Left kidney (tissue), 8 donors: ENCODE measurements around the gene EPHB6. TPM values are rescaled to one million over a fixed set of nuclear protein-coding genes. Genes with fewer than 3 reads are reported as not detected.

Experiments
- DNase-seq: peaks from one replicate; pipeline ENCODE4 v3.0.0-alpha.2; 2013
- long read RNA-seq, 8 donors: transcript quantifications; one replicate each; lab custom pipeline, GENCODE V29; 2026
- polyA plus RNA-seq: library from polyadenylated mRNA; unstranded; fragments of 120-200 nt; gene quantifications from one replicate; pipeline ENCODE4 v1.2.1, GENCODE V29; 2013; ENCODE audit not compliant: insufficient read length

Gene EPHB6, protein sequence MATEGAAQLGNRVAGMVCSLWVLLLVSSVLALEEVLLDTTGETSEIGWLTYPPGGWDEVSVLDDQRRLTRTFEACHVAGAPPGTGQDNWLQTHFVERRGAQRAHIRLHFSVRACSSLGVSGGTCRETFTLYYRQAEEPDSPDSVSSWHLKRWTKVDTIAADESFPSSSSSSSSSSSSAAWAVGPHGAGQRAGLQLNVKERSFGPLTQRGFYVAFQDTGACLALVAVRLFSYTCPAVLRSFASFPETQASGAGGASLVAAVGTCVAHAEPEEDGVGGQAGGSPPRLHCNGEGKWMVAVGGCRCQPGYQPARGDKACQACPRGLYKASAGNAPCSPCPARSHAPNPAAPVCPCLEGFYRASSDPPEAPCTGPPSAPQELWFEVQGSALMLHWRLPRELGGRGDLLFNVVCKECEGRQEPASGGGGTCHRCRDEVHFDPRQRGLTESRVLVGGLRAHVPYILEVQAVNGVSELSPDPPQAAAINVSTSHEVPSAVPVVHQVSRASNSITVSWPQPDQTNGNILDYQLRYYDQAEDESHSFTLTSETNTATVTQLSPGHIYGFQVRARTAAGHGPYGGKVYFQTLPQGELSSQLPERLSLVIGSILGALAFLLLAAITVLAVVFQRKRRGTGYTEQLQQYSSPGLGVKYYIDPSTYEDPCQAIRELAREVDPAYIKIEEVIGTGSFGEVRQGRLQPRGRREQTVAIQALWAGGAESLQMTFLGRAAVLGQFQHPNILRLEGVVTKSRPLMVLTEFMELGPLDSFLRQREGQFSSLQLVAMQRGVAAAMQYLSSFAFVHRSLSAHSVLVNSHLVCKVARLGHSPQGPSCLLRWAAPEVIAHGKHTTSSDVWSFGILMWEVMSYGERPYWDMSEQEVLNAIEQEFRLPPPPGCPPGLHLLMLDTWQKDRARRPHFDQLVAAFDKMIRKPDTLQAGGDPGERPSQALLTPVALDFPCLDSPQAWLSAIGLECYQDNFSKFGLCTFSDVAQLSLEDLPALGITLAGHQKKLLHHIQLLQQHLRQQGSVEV
- 18.0 TPM for polyA plus RNA-seq
- long read RNA-seq, donor 1: 0 reads
- long read RNA-seq, donor 2: 0 reads
- long read RNA-seq, donor 3: 0 reads
- long read RNA-seq, donor 4: 0 reads
- long read RNA-seq, donor 5, partial matches to known transcripts: 0 of 1 reads
- long read RNA-seq, donor 5, other reads (novel, unspliced or antisense): 0 of 1 reads
- long read RNA-seq, donor 6: 0 reads
- long read RNA-seq, donor 7: 0 reads
- long read RNA-seq, donor 8: 0 reads

DNA sequence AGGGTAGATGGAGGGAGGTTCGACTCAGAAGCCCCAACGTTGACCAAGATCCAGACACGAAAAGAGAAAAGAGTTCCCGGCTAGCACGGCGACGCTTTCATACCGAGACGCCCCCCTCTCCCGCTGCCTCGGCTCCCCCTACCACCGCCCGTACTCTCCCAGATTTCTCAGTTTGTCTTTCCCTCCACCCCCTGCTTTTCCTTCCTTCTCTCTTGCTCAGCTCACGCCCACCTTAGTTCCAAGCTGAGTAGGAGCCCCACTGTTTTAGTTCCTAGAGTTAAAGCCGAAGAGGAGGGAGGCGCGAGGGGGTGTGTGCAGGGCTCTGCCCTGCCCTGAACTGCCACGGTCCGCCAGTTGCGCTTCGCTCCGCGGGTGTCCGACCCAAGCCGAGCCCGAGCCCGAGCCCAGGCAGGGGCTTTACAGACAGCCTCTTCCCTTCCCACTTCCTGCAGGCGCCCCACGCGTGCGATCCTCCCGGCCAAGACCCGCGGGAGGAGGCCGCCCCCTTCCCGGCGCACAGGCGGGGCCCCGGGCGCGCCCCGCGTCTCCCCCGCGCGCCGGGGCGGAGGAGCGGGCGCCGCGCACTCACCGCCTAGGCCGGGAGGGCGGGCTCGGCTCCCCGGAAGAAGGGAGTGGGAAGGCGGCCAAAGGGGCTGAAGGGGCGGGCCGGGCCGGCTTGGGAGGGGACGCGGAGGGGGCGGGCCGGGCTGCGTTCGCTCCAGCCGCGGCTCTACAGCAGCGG, at the start of gene EPHB6:
EPHB6 (plus strand) TSS at position 705 of the 742 bp plus-strand sequence. CDS start 8,152 bp downstream, outside the sequence.
- peak; percentile 65 for DNase-seq

DNA sequence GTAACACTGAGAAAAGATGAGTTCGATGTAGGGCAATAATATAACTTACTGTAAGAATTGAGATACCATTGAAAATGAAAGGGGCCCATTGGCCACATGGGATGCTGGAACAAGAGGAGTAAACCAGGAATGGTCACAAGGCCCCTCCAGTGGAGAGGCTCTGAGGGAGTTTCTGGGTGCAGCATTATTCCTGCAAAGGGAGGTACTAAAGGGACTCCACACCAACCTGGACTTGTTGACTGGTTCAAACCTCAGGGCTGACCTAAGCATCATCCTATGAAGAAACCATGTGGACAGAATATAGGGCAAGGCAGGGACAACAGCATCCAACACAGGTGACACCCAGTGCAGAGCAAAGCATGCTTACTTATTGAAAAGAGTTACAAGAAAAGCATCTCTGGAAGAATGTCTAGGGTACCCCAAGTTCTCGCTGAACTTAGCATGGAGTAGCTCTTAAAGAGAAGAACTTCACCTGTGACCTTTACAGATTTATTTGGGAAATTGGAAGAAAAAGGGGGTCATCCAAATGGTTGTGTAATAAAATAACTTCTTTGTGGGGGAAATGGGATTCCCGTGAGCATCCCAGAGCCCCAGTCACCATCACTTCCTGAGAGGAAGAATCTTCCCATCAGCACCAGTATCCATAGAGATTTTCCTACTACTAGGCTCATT, 49.4 kb upstream of the EPHB6 start:
- no peak for DNase-seq

DNA sequence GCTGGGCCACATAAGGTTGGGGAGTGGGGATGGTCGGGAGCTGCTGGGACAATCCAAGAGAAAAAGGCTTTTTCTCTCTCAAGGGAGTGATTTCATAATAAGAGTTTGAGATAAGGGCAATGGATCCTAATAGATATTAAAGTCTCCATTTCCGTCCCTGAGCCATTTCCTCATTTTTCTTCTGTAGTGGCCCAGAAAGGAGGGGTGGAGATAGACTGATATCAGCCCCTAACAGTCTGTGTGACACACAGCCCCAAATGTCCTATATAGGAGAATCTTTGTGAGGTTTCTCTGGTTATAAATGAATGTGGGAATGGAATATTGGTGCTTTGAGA, 48.9 kb upstream of the EPHB6 start:
- DNase-seq: no peak

DNA sequence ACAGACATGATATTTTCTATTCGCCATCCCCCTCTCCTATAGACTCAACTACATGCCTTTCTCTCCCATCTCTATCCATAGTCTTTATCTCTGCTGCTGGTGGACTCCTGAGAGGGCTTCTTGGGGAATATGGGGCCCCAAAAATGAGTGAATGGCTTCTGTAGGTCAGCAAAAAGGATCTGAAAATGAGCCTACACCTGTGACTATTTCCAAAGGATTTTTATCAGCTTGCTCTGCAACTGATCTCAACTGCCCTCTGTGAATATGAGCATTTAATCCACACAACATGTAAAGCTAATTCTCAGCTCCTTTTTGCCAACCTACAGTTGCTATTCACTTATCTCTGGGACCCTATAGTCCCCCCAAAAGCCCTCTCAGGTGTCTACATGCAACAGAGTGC, 47.9 kb upstream of the EPHB6 start:
- DNase-seq: no peak

DNA sequence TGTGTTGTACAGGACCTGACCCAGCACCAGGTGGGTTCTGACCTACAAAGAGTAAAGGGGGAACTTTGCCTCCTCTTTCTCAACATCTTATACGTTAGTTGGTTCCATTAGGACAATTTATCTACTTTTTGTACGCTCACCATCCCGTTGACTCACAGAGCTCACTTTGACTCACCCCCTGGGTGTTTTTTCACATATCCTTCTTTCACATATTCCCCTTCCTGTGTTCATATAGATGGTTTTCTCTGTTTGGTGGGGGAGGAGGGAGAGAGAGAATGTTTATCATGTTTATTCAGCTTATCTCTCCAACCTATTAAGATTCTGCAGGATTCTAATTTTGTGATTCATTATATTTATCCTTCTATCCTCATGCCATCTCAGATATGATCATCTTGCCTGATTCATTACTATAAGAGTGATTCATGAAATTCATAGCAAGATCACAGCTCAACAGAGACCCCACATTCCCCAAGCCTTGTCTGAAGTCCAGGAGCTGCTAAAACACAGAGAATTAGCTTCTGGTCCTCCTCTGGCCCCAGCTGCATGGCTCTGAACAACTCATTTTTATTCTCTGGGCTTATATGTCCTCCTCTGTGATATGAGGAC, 46.9 kb upstream of the EPHB6 start:
- no peak for DNase-seq

DNA sequence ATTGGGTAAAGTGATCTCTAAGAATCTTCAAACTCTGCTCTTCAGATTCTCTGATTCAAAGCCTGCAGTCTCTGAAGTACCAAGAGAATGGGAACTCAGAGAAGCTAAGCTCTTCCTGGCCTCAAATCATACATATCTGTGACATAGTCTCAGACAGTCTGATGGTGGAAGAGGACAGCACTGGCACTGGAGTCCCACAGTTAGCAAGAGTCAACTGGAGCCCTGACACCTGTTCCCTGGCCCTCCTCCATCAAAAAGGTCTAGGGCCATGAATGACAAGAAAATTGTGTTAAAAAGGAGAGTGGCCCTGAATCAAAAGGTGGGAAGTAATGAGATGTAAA, 46.4 kb upstream of the EPHB6 start:
- no peak for DNase-seq

DNA sequence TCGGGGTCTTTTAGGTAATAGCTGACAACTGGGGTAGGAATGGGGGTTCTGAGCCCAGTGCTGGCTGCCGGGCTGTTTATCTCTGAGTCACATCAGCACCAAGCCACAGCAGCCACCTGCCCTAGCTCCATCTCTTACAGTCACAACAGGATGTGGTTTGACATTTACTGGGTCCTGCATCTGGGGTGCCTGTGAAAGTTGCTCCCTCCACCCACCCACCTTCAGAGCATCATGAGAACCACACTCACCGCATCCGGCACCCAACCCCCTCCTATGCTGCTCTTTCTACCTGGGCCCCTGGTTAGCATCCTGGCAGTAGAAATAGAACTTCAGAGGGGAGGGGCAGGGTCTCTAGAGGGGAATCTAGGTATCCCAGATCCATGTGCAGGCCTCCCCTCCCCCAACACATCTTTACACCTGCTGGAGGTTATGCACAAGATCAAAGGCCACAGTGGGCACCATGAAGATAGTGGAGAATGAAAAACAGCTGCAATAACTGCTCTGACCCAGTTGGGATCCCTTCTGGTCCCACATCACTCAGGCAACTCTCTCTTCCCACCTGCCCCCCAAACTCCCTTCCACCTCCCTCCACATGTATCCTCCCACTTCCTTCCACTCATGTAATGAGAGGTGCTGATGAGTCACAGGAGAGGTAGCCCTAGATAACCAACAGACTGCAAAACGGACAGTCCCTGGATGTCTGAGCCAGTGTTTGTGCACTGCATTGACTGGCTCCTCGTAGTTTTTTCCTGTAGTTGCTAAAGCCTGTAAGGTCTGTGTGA, 45.9 kb upstream of the EPHB6 start:
- no peak for DNase-seq

DNA sequence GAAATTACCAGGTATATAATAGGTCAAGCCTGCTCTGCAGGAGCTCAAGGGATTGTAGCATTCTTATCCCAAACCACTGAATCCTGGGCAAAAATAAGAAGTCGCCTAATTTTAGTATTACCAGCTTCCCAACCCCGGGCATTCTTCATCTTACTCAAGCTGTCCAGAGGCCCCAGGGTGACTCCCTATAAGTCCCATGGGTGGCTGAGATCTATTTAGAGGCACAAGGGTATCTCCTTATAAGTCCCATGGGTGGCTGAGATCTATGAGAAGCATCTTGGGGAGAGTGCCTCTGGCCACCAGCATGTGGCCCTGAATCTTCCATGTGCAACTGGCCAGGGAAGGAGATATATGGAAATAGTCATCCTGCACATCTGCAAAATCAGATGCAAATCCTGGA, 45.2 kb upstream of the EPHB6 start:
- DNase-seq: no peak

DNA sequence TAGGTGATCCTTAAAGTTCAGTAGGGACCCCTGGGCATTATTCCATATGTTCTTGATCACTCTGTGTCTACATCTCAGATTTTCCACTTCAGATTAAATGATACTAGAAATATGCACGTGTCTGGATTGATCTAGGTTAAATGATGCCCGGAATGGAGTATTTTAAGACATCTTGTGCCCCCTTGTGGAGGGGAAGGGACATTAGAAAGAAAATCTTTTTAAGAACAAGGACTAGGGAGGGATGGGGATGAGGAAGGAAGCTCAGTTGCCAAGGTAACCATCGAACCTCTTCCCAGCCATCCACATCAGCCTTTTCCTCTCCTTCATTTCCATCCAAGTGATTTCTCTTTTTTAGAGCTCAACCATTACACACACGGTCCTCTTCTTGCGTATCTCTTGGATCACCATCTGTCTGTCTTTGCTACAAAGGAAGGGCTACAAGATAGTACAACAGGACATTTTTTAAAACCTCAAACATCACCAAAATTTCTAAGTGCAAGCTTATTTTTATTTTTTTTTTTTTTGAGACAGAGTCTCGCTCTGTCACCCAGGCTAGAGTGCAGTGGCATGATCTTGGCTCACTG, 43.6 kb upstream of the EPHB6 start:
- DNase-seq: no peak

DNA sequence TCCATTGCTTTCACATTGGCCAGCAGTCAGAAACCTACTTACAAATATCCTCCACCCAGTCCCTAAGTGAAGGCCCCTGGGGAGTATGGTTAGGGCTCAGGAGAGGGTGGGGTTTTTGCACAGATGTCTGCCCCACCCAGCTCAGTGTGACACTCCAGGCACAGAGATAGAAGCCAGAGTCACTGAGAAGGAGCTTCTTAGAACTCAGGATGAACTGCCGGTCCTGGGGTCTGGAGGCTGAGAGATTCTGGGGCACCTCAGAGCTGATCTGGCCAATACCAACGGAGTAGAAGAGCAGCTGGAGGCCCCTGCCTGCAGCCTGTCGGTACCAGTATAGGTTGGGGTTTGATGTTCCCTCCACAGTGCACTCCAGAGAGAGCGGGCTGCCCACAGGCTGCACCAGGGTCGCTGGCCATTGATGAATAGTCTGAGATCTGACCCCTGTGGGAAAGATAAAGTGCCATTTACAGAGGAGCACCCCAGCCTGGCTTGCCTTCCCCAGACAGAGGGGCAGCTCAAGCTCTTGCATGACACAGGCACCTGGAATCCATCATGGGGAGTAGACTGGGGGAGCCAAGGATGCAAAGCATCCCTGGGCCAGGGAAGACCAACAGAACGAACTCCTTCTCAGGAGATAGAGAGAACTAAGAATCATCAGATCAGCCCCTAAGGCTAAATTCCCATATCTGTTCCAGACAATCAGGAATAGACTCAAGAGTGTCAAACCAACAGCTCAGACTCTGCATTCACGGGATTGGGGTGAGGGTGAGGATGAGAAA, 42.2 kb upstream of the EPHB6 start:
- DNase-seq: no peak

DNA sequence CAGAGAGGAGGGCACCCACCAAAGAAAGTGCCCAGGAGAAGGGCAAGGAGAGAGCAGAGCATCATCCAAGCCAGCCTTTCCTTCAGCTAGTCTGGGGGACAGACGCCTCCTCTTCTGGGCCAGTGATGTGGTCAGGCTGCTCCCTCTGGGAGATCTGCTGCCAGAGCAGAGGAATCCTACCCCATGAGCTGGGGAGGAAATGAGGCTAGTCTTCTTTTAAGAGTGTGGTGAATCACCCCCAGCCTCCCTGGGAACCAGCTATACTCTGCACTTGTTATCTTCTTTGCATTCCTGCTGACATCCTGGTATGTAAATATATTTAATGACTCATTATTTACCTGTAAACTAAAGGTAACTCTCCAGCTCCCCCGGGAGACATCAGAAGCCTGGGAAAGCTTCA, 41.6 kb upstream of the EPHB6 start:
- no peak for DNase-seq

DNA sequence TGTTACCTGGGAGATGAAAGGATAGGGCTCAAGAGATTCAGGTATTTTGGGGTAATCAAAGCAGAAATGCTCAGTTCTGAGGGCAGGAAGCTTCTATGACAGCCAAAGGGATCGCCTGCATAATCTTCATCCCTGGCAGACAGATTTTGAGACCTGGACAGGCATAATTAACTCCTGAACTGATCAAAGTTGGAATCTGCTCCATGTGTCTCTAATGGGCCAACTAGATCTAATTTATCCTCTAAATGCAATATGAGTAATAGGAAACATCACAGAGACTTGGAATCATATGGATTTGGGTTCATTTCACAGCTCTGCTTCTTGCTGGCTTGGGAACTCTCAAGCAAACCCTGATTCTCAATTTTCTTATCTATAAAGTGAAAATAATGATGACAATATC, 41.2 kb upstream of the EPHB6 start:
- no peak for DNase-seq

DNA sequence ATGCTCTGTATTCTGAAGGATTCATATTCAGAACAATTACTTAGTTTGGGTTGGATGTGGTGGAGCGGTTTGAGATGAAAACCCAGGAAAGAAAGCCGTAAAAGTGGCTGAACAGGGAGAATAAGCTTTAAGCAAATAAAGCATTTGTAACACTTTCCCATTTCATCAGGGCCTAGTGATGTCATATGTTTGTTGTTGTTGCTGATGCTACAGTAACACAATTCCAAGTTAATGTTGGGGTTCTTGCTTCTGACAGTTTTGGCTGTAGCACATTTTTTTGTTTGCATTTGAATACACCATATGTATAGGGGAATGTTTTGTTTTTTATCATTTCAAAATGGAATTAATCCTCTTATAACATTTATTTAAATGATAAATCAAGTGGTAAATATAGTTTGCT, 40.4 kb upstream of the EPHB6 start:
- DNase-seq: no peak

DNA sequence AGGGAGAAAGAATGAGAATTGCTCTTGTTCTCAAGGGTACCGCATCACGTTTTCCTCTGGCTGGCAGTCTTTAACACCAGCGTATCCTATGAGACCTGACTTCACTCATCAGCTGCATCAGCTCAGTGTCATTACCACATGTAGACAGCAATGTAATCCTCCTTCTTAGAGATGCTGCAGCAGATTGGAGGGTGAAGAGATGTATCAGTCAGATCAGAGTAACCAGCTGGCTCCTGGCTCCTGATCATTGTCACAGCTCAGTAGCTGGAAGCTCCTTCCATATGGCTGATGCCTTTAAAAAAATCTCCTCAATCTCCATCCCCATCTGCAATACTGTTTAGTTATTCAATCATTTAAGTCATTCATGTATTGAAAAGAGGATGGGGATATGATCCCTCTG, 39.7 kb upstream of the EPHB6 start:
- DNase-seq: no peak

DNA sequence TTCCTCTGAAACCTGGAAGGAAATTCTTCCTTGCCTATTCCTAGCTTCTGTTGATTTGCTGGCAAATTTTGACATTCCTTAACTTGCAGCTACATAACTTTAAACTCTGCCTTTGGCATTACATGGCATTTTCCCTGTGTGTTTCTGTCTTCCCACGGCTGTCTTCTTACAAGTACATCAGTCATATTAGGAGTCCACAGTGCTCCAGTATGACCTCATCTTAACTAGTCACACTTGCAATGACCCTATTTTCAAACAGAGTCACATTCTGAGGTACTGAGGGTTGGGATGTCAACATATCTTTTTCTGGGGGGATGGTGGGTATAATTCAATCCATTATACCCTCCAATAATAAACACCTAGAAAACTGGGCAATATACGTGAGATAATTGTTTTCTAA, 37.4 kb upstream of the EPHB6 start:
- DNase-seq: no peak

DNA sequence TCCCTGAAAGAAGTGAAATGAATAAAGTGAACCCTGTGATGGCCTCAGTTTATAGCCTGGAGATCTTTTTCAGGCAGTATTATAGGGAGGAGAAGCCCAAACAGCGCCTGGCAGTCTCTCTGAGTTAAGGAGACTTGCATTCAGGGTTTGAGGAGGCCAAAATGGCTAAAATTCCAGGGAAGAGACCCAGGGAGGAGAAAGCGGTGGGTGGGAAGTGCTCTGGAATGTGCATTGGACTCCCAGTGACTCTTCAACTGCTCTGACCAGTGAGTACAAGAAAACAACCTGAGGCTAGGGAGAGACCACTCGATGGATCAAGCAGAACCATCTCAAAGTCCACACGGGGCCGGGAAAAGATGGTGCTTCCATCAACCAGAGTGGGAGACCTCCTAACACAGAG, 35.3 kb upstream of the EPHB6 start:
- no peak for DNase-seq

DNA sequence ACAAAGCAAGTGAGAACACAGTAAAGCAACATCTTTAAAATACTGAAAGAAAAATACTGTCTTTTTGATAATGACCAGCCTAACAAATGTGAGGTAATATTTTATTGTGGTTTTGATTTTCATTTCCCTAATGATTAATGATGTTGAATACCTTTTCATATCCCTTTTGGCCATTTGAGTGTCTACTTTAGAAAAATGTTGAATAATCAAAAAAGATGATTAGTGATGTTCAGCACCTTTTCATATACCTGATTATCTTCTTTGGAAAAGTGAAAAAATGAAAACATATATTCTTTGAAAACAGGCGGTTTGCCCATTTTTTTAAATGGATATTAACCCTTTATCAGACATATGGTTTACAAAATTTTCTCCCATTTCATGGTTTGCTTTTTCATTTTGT, 32.2 kb upstream of the EPHB6 start:
- DNase-seq: no peak

DNA sequence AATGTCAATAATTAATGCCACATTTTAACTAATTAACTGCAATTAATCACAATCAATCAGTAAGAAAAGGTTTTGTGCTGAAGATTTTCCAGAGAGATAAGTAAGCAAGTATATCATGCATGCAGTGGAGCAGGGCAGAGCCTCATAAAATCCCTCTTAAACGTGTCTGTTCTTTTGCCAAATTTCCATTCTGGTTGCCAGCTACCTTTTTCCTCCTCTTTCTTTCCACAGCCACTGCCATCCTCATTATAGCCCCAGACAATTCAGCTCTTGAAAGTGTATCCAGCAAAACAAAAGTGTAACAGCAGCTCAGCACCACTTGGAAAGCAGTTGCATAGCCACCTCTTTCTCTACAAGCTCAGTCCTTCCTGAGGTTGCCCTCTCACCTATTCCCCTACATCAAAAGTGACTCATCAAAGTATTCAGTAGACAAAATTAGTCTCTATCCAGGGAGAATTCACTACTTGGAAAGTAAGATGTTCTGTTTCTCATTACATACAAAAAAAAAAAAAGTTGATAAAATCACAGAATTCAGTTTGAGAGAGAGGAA, 26.9 kb upstream of the EPHB6 start:
- no peak for DNase-seq

DNA sequence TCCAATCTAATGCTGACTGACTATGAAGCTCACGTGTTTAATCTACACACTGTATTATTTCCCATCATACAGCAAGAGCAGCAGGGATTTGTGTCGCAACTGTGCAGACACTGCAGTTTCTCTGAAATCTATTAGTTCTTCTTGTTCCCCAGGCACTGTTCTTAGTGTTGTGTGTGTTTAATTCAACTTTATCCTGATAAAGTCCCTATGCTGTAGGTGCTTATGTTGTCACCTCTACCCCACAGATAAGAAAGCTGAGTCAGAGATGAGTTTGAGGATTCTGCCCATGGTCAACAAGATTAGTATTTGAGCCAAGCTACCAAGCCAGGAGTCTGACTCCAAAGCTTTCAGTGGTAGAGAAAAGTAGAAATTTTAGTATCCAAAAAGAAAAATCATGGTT, 22.5 kb upstream of the EPHB6 start:
- DNase-seq: no peak
